ENCODE measurements around the gene DNPH1. TPM values are rescaled to one million over a fixed set of nuclear protein-coding genes. Genes with fewer than 3 reads are reported as not detected.

DNPH1 gene
- total and polyA plus RNA-seq, 10 of the 15 experiments (the other 5 are each of a cell fraction or from before 2014, with no cell fraction given): 7.0 to 136 (median 67.7) TPM

GRCh38 chr6:43268355-43268700, 39.0 kb upstream of the DNPH1 start:
- Histone ChIP-seq H3K9me3 (replicated peaks; ENCODE audit: control insufficient read depth, insufficient read depth, low read length) (no peaks in the 10 kb centered on the region), H3K9ac (ENCODE audit: control insufficient read depth, insufficient read depth, low read length) (no peak overlapping the region), H4K20me1 (ENCODE audit: control insufficient read depth, insufficient read depth) (no peaks in the 10 kb centered on the region), H3K79me2 (ENCODE audit: control insufficient read depth, insufficient read depth, low read length) (no peaks in the 10 kb centered on the region), H3K36me3 (ENCODE audit: control insufficient read depth in 2 of 2, insufficient read depth in 2 of 2, low read length in 1 of 2) (no peaks in the 10 kb centered on the region), H2AFZ (ENCODE audit: control insufficient read depth, low read depth, low read length) (no peak overlapping the region), H3K4me1 (ENCODE audit: control insufficient read depth, insufficient read depth, low read length) (peaks cover 20% of the 10 kb centered on the region), H3K4me3 (no peak overlapping the region), H3K4me2 (ENCODE audit: control insufficient read depth, insufficient read depth) (no peak overlapping the region), H3K27me3 (replicated peaks in 1 of 2; ENCODE audit: control insufficient read depth in 2 of 2, insufficient read depth in 2 of 2, low read length in 1 of 2) (no peaks in the 10 kb centered on the region), H3K27ac (ENCODE audit: control insufficient read depth, insufficient read depth) (no peak overlapping the region)
- ChIA-PET RAD21 (ENCODE audit: unreplicated experiment) (interaction anchor here (1.0 to 1.7 kb wide), 9 partner anchors 40 to 241 kb away, joined by 3 to 6 read pairs (median 4); partner anchors contain the start of genes CRIP3 and ZNF318), SMC1A (ENCODE audit: uncharacterized antibody, unreplicated experiment) (interaction anchor here (0.7 to 2.5 kb wide), 9 partner anchors 9 to 238 kb away, joined by 3 to 10 read pairs (median 4); partner anchors contain the start of gene CRIP3), CTCF (interaction anchor here (0.7 to 3.2 kb wide), 11 partner anchors 40 to 238 kb away, joined by 3 to 15 read pairs (median 3); partner anchors contain the start of gene CRIP3), POLR2A (interaction anchor here (0.5 to 1.6 kb wide), 4 partner anchors 54 to 101 kb away, joined by 3 to 6 read pairs (median 4); partner anchors contain the start of gene ZNF318)
- in situ Hi-C loops (cut with MboI) (no loop called here), intact Hi-C loops (cut with micrococcal nuclease; ENCODE audit: unreplicated experiment) (no loop called here)
- DNase-seq (ENCODE audit: low read depth, low spot score): no peak
- WGBS (ENCODE audit: insufficient coverage, insufficient replicate concordance, low lambda C conversion rate, missing lambda C conversion rate): 74% methylated on average over 3 of the region's 3 CpGs
- FAIRE-seq: no peak
- no peak for ATAC-seq
- no TSS peak for BruUV-seq (replicated peaks)
- TF ChIP-seq BCLAF1 (IDR thresholded peaks at IDR 0.05): no peak
- no peak for TF ChIP-seq HSF1 (IDR thresholded peaks at IDR 0.05; ENCODE audit: low read depth, low read length)
- no peak for TF ChIP-seq CEBPB (IDR thresholded peaks at IDR 0.05; ENCODE audit: borderline replicate concordance in 1 of 2, low read depth in 2 of 2, low read length in 2 of 2)
- TF ChIP-seq ZNF217 (IDR thresholded peaks at IDR 0.05): no peak
- TF ChIP-seq HCFC1 (IDR thresholded peaks at IDR 0.05; ENCODE audit: low read length): no peak
- no peak for TF ChIP-seq ELK1 (IDR thresholded peaks at IDR 0.05; ENCODE audit: low read depth, low read length)
- no peak for TF ChIP-seq FOXM1 (IDR thresholded peaks at IDR 0.05; ENCODE audit: low read depth, low read length)
- TF ChIP-seq SIX5 (IDR thresholded peaks at IDR 0.05; ENCODE audit: low read depth, low read length, severe bottlenecking): no peak
- no peak for TF ChIP-seq E2F8 (IDR thresholded peaks at IDR 0.05; ENCODE audit: low read depth, partially characterized antibody)
- no peak for TF ChIP-seq POLR2A (IDR thresholded peaks at IDR 0.05; ENCODE audit: low read depth, low read length)
- TF ChIP-seq TARDBP (IDR thresholded peaks at IDR 0.05; ENCODE audit: borderline replicate concordance): no peak
- no peak for TF ChIP-seq KAT2A (conservative IDR thresholded peaks at IDR 0.05; ENCODE audit: control insufficient read depth, low read depth, low read length)
- no peak for TF ChIP-seq PKNOX1 (IDR thresholded peaks at IDR 0.05)
- TF ChIP-seq FOXK2 (IDR thresholded peaks at IDR 0.05): no peak
- no peak for TF ChIP-seq RAD51 (IDR thresholded peaks at IDR 0.05)
- TF ChIP-seq RBBP5 (conservative IDR thresholded peaks at IDR 0.05): no peak
